SK-N-SH (cell line): ENCODE data around the gene PHGDH. TPM values are rescaled to one million over a fixed set of nuclear protein-coding genes. Genes with fewer than 3 reads are reported as not detected.

Experiments
- CTCF ChIA-PET: fragments of 300-600, 350-600 bp; formaldehyde crosslinking; extraction: SDS; loops from one replicate; lab custom pipeline; 2021; lab: Yijun Ruan, JAX
- POLR2A ChIA-PET: fragments of 350-600 bp; sonication (Branson Sonifier 250); formaldehyde crosslinking; extraction: SDS; loops from one replicate; lab custom pipeline; 2020; ENCODE audit warnings: antibody characterized with exemption, inconsistent platforms; lab: Yijun Ruan, JAX
- DNase-seq: peaks from one replicate; pipeline ENCODE4 v3.0.0; 2012
- H2AFZ ChIP-seq: fragments of 200-600 bp; sonication (generic); 2 replicates; pipeline ENCODE4 v1.8.1; 2016; ENCODE audit warnings: antibody characterized with exemption, mild to moderate bottlenecking, low read depth
- H3F3A ChIP-seq: fragments of 200-600 bp; sonication (generic); replicated peaks from 2 replicates; pipeline ENCODE3; 2016; ENCODE audit warnings: antibody characterized with exemption, mild to moderate bottlenecking; ENCODE audit not compliant: insufficient read depth
- H3K27ac ChIP-seq, 2 experiments: fragments of 200-500 bp in 1 of 2; fragments of 200-600 bp in 1 of 2; sonication (Bioruptor generic) in 1 of 2; sonication (generic), shearing (Covaris generic) in 1 of 2; 2 replicates each; pipeline versions ENCODE4 v1.5.1 to v1.6.1; 2014 to 2016; ENCODE audit warnings: low read depth in 2 of 2, inconsistent platforms in 1 of 2, low read length in 1 of 2, mild to moderate bottlenecking in 1 of 2, mixed read lengths in 1 of 2
- H3K27me3 ChIP-seq: fragments of 200-600 bp; sonication (generic), shearing (Covaris generic); 2 replicates; pipeline ENCODE4 v1.6.1; 2016; ENCODE audit warnings: mixed run types; ENCODE audit not compliant: insufficient read depth
- H3K36me3 ChIP-seq, 2 experiments: fragments of 200-500 bp in 1 of 2; fragments of 200-600 bp in 1 of 2; sonication (Bioruptor generic) in 1 of 2; sonication (generic) in 1 of 2; replicated peaks in 1 of 2; 2 replicates each; pipeline versions ENCODE3 to v1.5.1; 2014 to 2016; ENCODE audit warnings: low read length in 1 of 2, mild to moderate bottlenecking in 1 of 2; ENCODE audit not compliant: insufficient read depth in 2 of 2, control insufficient read depth in 1 of 2
- H3K4me1 ChIP-seq, 2 experiments: fragments of 200-500 bp in 1 of 2; fragments of 200-600 bp in 1 of 2; sonication (Bioruptor generic) in 1 of 2; sonication (generic), shearing (Covaris generic) in 1 of 2; 2 replicates each; pipeline versions ENCODE4 v1.5.1 to v1.6.1; 2014 to 2016; ENCODE audit warnings: low read depth in 1 of 2, low read length in 1 of 2, mixed run types in 1 of 2; ENCODE audit not compliant: insufficient read depth in 2 of 2, control insufficient read depth in 1 of 2
- H3K4me2 ChIP-seq: fragments of 200-600 bp; sonication (generic), shearing (Covaris generic); 2 replicates; pipeline ENCODE4 v1.6.1; 2017; ENCODE audit warnings: mixed run types
- H3K4me3 ChIP-seq, 2 experiments: fragments of 200-500 bp in 1 of 2; fragments of 200-600 bp in 1 of 2; sonication (Bioruptor generic) in 1 of 2; sonication (generic), shearing (Covaris generic) in 1 of 2; 2 replicates each; pipeline versions ENCODE4 v1.5.1 to v1.8.1; 2014 to 2016; ENCODE audit warnings: low read depth in 2 of 2, inconsistent platforms in 1 of 2, low read length in 1 of 2, mild to moderate bottlenecking in 1 of 2, mixed read lengths in 1 of 2, moderate library complexity in 1 of 2
- H3K79me2 ChIP-seq: fragments of 200-600 bp; sonication (generic); 2 replicates; pipeline ENCODE4 v1.8.1; 2017; ENCODE audit warnings: mild to moderate bottlenecking; ENCODE audit not compliant: insufficient read depth
- H3K9ac ChIP-seq: fragments of 200-600 bp; sonication (generic); 2 replicates; pipeline ENCODE4 v1.6.1; 2017; ENCODE audit warnings: mixed run types
- H3K9me2 ChIP-seq: fragments of 200-600 bp; sonication (generic); 2 replicates; pipeline ENCODE4 v1.6.1; 2017; ENCODE audit warnings: mixed run types
- H3K9me3 ChIP-seq: fragments of 200-600 bp; sonication (generic); 2 replicates; pipeline ENCODE4 v1.6.1; 2017; ENCODE audit warnings: mixed run types, mild to moderate bottlenecking, moderate library complexity
- H4K20me1 ChIP-seq: fragments of 200-600 bp; sonication (generic); 2 replicates; pipeline ENCODE4 v1.6.1; 2017; ENCODE audit warnings: mild to moderate bottlenecking, mixed run types; ENCODE audit not compliant: insufficient read depth
- ELF1 ChIP-seq: IDR thresholded peaks from 2 replicates; pipeline ENCODE4 v1.4.0; 2012
- EP300 ChIP-seq, 2 experiments: IDR thresholded peaks; 2 replicates each; pipeline versions ENCODE4 v1.4.0 to v1.6.1; 2012; ENCODE audit warnings: borderline replicate concordance in 1 of 2, low read depth in 1 of 2, low read length in 1 of 2
- EZH2phosphoT487 ChIP-seq: fragments of 200-600 bp; sonication (generic); IDR thresholded peaks from 2 replicates; pipeline ENCODE4 v1.6.1; 2017; ENCODE audit warnings: low read depth, mixed run types, mild to moderate bottlenecking, antibody characterized with exemption, moderate library complexity, borderline replicate concordance
- FOXM1 ChIP-seq: IDR thresholded peaks from 2 replicates; pipeline ENCODE4 v1.4.0; 2012; ENCODE audit warnings: low read depth, mild to moderate bottlenecking
- GABPA ChIP-seq: IDR thresholded peaks from 2 replicates; pipeline ENCODE4 v1.4.0; 2012; ENCODE audit warnings: low read depth, mild to moderate bottlenecking
- MAX ChIP-seq: IDR thresholded peaks from 2 replicates; pipeline ENCODE4 v1.4.0; 2012; ENCODE audit warnings: low read depth
- MEF2A ChIP-seq: IDR thresholded peaks from 2 replicates; pipeline ENCODE4 v1.4.0; 2012; ENCODE audit warnings: low read depth, borderline replicate concordance
- NRF1 ChIP-seq: IDR thresholded peaks from 2 replicates; pipeline ENCODE4 v1.6.1; 2012; ENCODE audit warnings: low read depth, mild to moderate bottlenecking, low read length
- PBX3 ChIP-seq: IDR thresholded peaks from 2 replicates; pipeline ENCODE4; 2012
- RAD21 ChIP-seq: IDR thresholded peaks from 2 replicates; pipeline ENCODE4 v1.6.1; 2012; ENCODE audit warnings: mild to moderate bottlenecking, low read length
- REST ChIP-seq: IDR thresholded peaks from 2 replicates; pipeline ENCODE4 v1.6.1; 2012; ENCODE audit warnings: mild to moderate bottlenecking, low read depth, low read length, moderate library complexity
- SIN3A ChIP-seq: IDR thresholded peaks from 2 replicates; pipeline ENCODE4 v1.6.1; 2012; ENCODE audit warnings: low read depth, mild to moderate bottlenecking, low read length, moderate library complexity, borderline replicate concordance
- SMC3 ChIP-seq: IDR thresholded peaks from 2 replicates; pipeline ENCODE4 v1.6.1; 2012; ENCODE audit warnings: low read depth, low read length, improper control_type of control experiment
- TEAD4 ChIP-seq: IDR thresholded peaks from 2 replicates; pipeline ENCODE4 v1.4.0; 2012; ENCODE audit warnings: mild to moderate bottlenecking, borderline replicate concordance; ENCODE audit not compliant: insufficient read depth
- USF2 ChIP-seq: fragments of 150-350 bp; IDR thresholded peaks from 2 replicates; pipeline ENCODE4 v1.6.1; 2017; ENCODE audit warnings: antibody characterized with exemption, low read length, low read depth, borderline replicate concordance
- WGBS: methylation state at CpG from one replicate; pipeline ENCODE4 v1.1.6; 2017; ENCODE audit warnings: low lambda C conversion rate; 5-methylcytosine and 5-hydroxymethylcytosine counted together
- polyA plus RNA-seq, 3 experiments: library from polyadenylated mRNA; depleted of rRNA; stranded (reverse); fragments of >200 nt; gene quantifications; 2 replicates each; pipeline ENCODE4 v1.2.3, GENCODE V29; 2012
- TF ChIP-seq, protein P1 (sequence below): fragments of 150-350 bp; IDR thresholded peaks from 2 replicates; pipeline ENCODE4 v1.6.1; 2016; ENCODE audit warnings: mild to moderate bottlenecking, low read depth, low read length

PHGDH gene
- polyA plus RNA-seq, 1 of the 3 experiments (the other 2 are of a cell fraction), result 30.2 TPM

DNA sequence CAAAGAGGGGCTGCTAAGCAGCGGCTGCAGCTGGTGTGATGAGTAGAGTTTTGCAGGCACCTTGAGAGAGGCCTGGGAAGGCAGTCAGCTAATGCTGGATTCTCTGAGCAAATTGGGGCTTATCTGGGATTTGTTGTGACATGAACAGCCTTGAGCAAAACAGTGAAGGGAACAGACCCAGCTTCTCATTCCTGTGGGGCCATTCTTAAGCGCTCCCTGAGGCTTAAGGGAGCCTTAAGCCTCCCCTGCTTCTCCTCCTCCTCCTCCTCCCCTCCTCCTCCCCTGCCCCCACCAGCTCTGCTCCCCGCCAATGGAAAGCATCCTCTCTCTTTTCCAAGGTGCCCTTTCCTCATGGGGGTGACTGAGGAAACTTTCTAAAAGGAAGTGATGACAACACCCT is 35.7 kb downstream of the PHGDH start:
- no peak for DNase-seq
- POLR2A ChIA-PET, result no interaction called here
- Histone ChIP-seq H3K79me2 (no peaks in the 10 kb centered on the region), H4K20me1 (no peaks in the 10 kb centered on the region), H3K9me3 (no peaks in the 10 kb centered on the region), H3K36me3 (peaks cover 0 to 7% of the 10 kb centered on the region in 2 experiments), H3K9ac (no peak overlapping the region), H3K27me3 (peaks cover 8% of the 10 kb centered on the region; the same call in 1 of the 2 replicates), H3K4me1 (peaks cover 0 to 6% of the 10 kb centered on the region in 2 experiments; a peak in 1 of 4 replicates), H3F3A (no peaks in the 10 kb centered on the region), H3K9me2 (no peaks in the 10 kb centered on the region), H3K27ac (no peak overlapping the region), H3K4me2 (no peak overlapping the region), H3K4me3 (no peak overlapping the region), H2AFZ (no peak overlapping the region)
- WGBS, result 90% methylated on average over 3 of the region's 3 CpGs
- CTCF ChIA-PET, result interaction anchor here (1.2 to 5.3 kb wide), 8 partner anchors 11 to 201 kb away, joined by 3 to 70 read pairs (median 6); no protein-coding TSS in a partner anchor
- TF ChIP-seq GABPA, result no peak
- TF ChIP-seq MAX, result no peak
- no peak for TF ChIP-seq NRF1
- no peak for TF ChIP-seq EP300 (IDR thresholded peaks at IDR 0.05; ENCODE audit: borderline replicate concordance in 1 of 2, low read depth in 1 of 2, low read length in 1 of 2)
- TF ChIP-seq MEF2A, result no peak
- no peak for TF ChIP-seq USF2
- TF ChIP-seq PBX3, result no peak
- TF ChIP-seq SIN3A, result no peak
- TF ChIP-seq REST, result no peak
- TF ChIP-seq TEAD4, result no peak
- TF ChIP-seq FOXM1, result no peak
- TF ChIP-seq, protein P1, sequence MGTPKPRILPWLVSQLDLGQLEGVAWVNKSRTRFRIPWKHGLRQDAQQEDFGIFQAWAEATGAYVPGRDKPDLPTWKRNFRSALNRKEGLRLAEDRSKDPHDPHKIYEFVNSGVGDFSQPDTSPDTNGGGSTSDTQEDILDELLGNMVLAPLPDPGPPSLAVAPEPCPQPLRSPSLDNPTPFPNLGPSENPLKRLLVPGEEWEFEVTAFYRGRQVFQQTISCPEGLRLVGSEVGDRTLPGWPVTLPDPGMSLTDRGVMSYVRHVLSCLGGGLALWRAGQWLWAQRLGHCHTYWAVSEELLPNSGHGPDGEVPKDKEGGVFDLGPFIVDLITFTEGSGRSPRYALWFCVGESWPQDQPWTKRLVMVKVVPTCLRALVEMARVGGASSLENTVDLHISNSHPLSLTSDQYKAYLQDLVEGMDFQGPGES, result no peak
- no peak for TF ChIP-seq EZH2phosphoT487
- no peak for TF ChIP-seq SMC3
- TF ChIP-seq RAD21, result no peak
- TF ChIP-seq ELF1, result no peak
